Thymus (tissue), 11 donors: ENCODE results near the gene TAF6. TPM values are rescaled to one million over a fixed set of nuclear protein-coding genes. Genes with fewer than 3 reads are reported as not detected.
A peak's percentile ranks its signal among the peaks of the same experiment; 100 is the strongest.

ENCODE experiments used
- DNase-seq, 9 donors: peaks; one replicate each; pipeline ENCODE4 v3.0.0-alpha.2; 2013; ENCODE audit warnings: low spot score in 9 of 9, low read depth in 6 of 9, missing footprints in 1 of 9
- H3K27ac ChIP-seq, 2 donors: one replicate each; pipeline ENCODE4 v1.5.1; 2013; ENCODE audit warnings: control low read depth in 1 of 2, low read depth in 1 of 2, low read length in 1 of 2, mild to moderate bottlenecking in 1 of 2, moderate library complexity in 1 of 2
- H3K27me3 ChIP-seq, 2 donors: one replicate each; pipeline ENCODE4 v1.5.1; 2013; ENCODE audit warnings: low read length in 1 of 2; ENCODE audit not compliant: control insufficient read depth in 2 of 2, insufficient read depth in 1 of 2
- H3K36me3 ChIP-seq, 2 donors: one replicate each; pipeline ENCODE4 v1.5.1; 2013; ENCODE audit warnings: low read length in 1 of 2, mild to moderate bottlenecking in 1 of 2, moderate library complexity in 1 of 2; ENCODE audit not compliant: control insufficient read depth in 2 of 2, insufficient read depth in 2 of 2
- H3K4me1 ChIP-seq, 2 donors: one replicate each; pipeline ENCODE4 v1.5.1; 2013; ENCODE audit warnings: low read length in 2 of 2; ENCODE audit not compliant: control insufficient read depth in 2 of 2, insufficient read depth in 2 of 2
- H3K4me3 ChIP-seq, 2 donors: one replicate each; pipeline ENCODE4 v1.5.1; 2013; ENCODE audit warnings: low read length in 2 of 2, control low read depth in 1 of 2, mild to moderate bottlenecking in 1 of 2
- H3K9me3 ChIP-seq, 2 donors: one replicate each; pipeline ENCODE4 v1.5.1; 2013; ENCODE audit warnings: low read length in 1 of 2, mild to moderate bottlenecking in 1 of 2; ENCODE audit not compliant: control insufficient read depth in 2 of 2, insufficient read depth in 1 of 2
- WGBS: extraction: QIAGEN DNeasy Blood & Tissue Kit; methylation state at CpG from one replicate; pipeline ENCODE4 v1.1.7; 2013; 5-methylcytosine and 5-hydroxymethylcytosine counted together
- polyA plus RNA-seq: library from polyadenylated mRNA; stranded (reverse); fragments of 200-250 nt; gene quantifications from one replicate; pipeline ENCODE4 v1.2.3, GENCODE V29; 2013
- total RNA-seq: library from RNA; stranded (reverse); fragments of 120-200 nt; gene quantifications from one replicate; pipeline ENCODE4 v1.2.4, GENCODE V29; 2013
- donor health status: healthy.

The TAF6 gene
- total and polyA plus RNA-seq, 2 donors = 10.2 to 25.7 TPM

DNA sequence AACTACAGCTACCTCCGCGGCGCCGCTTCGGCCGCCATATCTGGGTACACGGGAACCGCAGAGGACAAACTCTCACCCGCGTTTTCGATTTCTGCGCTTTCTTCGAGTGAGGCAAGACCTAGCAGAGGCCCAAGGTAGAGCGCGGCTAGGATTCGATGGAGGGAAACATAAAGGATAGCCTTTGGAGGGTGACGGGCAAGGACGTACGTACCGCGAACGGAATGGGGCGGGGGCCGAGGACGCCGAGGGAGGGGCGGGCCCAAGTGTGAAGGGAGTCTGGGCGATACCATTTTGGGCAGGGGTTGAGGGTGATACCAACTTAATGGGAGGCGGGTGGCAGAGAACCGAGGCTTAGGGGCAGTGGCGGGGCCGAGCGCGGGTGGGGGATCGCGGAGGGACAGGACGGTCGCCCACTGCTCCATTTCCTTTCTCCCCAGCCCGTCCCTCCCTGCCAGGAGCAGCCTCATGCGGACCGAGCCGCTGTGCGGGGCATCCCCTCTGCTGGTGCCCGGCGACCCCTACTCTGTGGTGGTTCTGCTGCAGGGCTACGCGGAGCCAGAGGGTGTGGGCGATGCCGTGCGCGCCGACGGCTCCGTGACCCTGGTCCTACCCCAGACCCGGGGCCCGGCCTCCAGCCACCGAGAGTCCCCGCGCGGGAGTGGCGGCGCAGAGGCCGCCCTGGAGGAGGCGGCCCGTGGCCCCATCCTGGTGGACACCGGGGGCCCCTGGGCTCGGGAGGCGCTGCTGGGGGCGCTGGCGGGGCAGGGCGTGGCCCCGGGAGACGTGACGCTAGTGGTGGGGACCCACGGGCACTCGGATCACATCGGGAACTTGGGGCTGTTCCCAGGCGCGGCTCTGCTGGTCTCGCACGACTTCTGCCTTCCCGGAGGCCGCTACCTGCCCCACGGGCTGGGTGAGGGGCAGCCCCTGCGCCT is 8.0 kb upstream of the TAF6 start, which contains the start of gene MBLAC1:
MBLAC1 (plus strand) TSS at position 37 of the 935 bp plus-strand sequence; CDS start at position 466, 429 bp downstream.
- peaks cover 11 to 44% of the 10 kb centered on the region in 2 donors for H3K4me1 ChIP-seq
- DNase-seq = peak; percentile 90 to 98 (median 96)
- H3K4me3 ChIP-seq = peak within 1 kb of the TSS; percentile 71 to 92
- under 1% methylated on average over 85 of the region's 85 CpGs for WGBS
- no peaks in the 10 kb centered on the region for H3K27me3 ChIP-seq
- H3K27ac ChIP-seq = peak within 1 kb of the TSS; percentile 95 to 100
- no peaks in the 10 kb centered on the region for H3K9me3 ChIP-seq
- H3K36me3 ChIP-seq = peaks cover 9 to 10% of the 10 kb centered on the region in 2 donors

DNA sequence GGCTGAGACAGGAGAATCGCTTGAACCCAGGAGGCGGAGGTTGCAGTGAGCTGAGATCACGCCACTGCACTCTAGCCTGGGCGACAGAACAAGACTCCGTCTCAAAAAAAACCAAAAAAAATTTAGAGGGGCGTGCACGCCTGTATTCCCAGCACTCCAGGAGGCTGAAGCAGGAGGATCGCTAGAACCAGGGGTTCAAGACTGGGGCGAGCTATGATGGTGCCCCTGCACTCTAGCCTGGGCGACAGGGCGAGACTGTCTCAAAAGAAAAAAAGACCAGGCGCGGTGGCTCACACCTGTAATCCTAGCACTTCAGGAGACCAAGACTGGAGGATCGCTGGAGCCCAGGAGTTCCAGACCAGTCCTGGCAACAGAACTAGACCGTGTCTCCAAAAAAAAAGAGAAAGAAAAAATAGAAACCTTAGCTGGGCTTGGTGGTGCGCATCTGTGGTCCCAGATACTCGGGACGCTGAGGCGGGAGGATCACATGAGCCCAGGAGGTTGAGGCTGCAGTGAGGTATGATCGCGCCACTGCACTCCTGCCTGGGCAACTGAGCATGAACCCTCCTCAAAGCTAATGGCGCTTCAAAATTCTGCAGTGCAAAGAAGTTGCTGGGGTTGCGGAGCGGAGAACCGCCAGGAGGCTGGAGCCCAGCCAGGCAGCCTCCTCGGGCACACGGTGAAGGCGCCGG is 7.2 kb upstream of the TAF6 start:
- H3K4me3 ChIP-seq = peak overlapping the region; percentile 71 to 92

DNA sequence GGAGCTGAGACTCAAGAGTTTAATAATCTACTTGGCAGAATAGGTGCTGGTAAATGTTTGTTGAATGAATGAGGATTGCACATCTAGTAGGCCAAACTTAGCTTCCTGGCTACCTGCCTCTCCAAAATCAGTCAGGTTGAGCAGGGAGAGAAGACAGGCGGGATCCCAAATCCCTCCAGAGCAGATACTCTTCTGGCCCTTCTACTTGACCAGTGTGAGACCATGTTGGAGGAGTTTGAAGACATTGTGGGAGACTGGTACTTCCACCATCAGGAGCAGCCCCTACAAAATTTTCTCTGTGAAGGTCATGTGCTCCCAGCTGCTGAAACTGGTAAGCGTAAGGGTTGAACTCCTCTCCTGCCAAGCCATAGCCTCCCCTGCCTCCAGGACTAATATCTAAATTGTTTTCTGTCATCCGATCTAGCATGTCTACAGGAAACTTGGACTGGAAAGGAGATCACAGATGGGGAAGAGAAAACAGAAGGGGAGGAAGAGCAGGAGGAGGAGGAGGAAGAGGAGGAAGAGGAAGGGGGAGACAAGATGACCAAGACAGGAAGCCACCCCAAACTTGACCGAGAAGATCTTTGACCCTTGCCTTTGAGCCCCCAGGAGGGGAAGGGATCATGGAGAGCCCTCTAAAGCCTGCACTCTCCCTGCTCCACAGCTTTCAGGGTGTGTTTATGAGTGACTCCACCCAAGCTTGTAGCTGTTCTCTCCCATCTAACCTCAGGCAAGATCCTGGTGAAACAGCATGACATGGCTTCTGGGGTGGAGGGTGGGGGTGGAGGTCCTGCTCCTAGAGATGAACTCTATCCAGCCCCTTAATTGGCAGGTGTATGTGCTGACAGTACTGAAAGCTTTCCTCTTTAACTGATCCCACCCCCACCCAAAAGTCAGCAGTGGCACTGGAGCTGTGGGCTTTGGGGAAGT is 5.4 kb upstream of the TAF6 start:
- H3K36me3 ChIP-seq = peaks cover 9 to 13% of the 10 kb centered on the region in 2 donors
- peaks cover 15 to 45% of the 10 kb centered on the region in 2 donors for H3K4me1 ChIP-seq
- WGBS = 89% methylated on average over 4 of the region's 4 CpGs
- no peaks in the 10 kb centered on the region for H3K27me3 ChIP-seq
- H3K4me3 ChIP-seq = no peak overlapping the region
- DNase-seq = no peak
- H3K27ac ChIP-seq = peak overlapping the region in 1 of 2 donors; percentile 8
- H3K9me3 ChIP-seq = peaks cover 0 to 4% of the 10 kb centered on the region in 2 donors

More for the DNA sequence above, 7.2 kb upstream of the TAF6 start:
- peak in 1 of 9 donors; percentile 23 for DNase-seq
- H3K9me3 ChIP-seq = no peaks in the 10 kb centered on the region
- no peaks in the 10 kb centered on the region for H3K27me3 ChIP-seq
- peaks cover 9 to 13% of the 10 kb centered on the region in 2 donors for H3K36me3 ChIP-seq
- 17% methylated on average over 29 of the region's 29 CpGs for WGBS
- H3K4me1 ChIP-seq = peaks cover 11 to 39% of the 10 kb centered on the region in 2 donors
- peak overlapping the region; percentile 95 to 100 for H3K27ac ChIP-seq

DNA sequence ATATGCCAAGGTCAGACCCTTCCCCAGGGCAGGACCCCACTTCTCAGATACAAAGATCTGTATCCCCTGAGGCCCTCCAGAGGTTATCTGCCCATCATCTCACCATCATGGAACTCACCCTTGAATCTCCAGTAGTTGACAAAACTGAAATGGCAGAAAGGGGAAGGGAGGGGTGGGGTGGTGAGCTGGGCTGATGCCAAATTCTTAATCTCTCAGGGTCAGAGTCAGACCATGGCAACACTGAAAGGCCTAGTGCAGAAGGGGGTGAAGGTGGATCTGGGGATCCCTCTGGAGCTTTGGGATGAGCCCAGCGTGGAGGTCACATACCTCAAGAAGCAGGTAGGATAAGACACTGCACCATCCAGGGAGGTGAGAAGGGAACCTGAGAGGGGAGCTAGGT is 3.4 kb upstream of the TAF6 start:
- Histone ChIP-seq H3K4me3 (no peak overlapping the region), H3K36me3 (peaks cover 9 to 13% of the 10 kb centered on the region in 2 donors), H3K27me3 (no peaks in the 10 kb centered on the region), H3K9me3 (peaks cover 0 to 10% of the 10 kb centered on the region in 2 donors), H3K4me1 (peaks cover 11 to 40% of the 10 kb centered on the region in 2 donors), H3K27ac (no peak overlapping the region)
- no peak for DNase-seq
- 100% methylated on average over 1 of the region's 1 CpG for WGBS

DNA sequence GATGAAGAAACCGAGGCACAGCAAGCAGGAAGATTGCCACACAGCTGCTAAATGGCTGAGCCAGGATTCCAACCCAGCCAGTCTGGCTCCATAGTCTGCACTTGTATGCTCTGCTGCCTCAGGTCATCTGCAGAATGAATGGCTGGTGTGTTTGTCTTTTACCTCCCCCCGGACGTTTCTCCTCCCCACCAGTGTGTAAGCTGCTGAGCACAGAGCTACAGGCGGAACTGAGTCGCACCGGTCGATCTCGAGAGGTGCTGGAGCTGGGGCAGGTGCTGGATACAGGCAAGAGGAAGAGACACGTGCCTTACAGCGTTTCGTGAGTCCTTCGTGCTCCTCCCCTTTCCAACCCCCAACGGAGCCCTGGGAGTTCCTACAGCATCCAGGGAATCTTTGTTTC is 2.9 kb upstream of the TAF6 start:
- DNase-seq = no peak

DNA sequence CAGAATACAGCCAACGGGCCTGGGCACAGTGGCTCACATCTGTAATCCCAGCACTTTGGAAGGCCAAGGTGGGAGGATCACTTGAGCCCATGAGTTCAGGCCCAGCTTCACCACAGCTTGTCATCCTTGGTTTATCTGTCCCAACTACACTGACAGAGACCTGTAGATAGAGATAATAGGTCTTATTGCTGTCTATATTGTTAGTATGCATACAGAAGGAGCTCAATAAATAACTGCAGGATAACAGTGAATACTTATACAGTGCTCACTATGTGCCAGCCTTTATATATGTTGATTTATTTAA is 1.5 kb upstream of the TAF6 start:
- Histone ChIP-seq H3K36me3 (peaks cover 9 to 16% of the 10 kb centered on the region in 2 donors), H3K27ac (peak overlapping the region in 1 of 2 donors; percentile 95), H3K4me3 (peak overlapping the region; percentile 75 to 91), H3K9me3 (peaks cover 0 to 10% of the 10 kb centered on the region in 2 donors), H3K27me3 (no peaks in the 10 kb centered on the region), H3K4me1 (peaks cover 11 to 33% of the 10 kb centered on the region in 2 donors)
- WGBS = 85% methylated on average over 1 of the region's 1 CpG
- no peak for DNase-seq

More for the DNA sequence above, 2.9 kb upstream of the TAF6 start:
- Histone ChIP-seq H3K4me3 (no peak overlapping the region), H3K27me3 (no peaks in the 10 kb centered on the region), H3K9me3 (peaks cover 0 to 10% of the 10 kb centered on the region in 2 donors), H3K4me1 (peaks cover 11 to 40% of the 10 kb centered on the region in 2 donors), H3K27ac (no peak overlapping the region), H3K36me3 (peaks cover 9 to 13% of the 10 kb centered on the region in 2 donors)
- WGBS = 96% methylated on average over 13 of the region's 13 CpGs

DNA sequence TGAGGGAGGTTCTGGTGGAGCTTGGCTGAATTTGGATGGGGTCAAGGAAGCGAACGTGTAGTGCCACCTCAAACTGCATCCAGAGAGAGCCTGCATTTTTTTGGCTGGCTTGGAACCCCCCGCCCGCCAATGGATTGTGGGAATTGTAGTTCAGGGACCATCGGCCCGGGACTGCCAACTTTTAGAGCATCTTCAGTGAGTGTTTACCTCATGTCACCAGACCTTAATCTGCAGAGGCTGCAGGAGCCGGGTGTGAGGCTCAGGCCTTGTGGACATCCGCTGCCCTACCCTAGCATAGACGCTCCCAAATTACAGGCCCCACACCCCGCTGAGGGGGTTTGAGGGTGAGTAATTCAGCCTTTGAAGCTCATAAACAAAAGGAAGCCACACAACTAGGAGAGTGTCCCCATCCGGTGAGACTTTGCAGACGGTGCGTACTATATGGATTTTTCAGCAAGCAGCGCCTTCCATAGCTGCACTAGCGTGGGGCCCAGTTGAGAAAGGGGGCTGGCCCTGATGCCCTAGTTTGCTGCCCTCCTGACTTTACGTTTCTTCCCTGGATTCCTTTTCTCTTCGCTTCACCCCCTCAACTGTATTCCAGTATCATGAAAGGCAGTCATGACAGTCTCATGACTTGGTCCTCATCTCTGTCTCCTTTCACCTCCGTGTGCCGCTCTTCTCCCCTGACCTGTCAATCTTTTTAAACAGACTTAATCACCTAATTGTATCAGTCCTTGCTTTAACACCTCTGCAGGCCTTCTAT is 993 bp upstream of the TAF6 start:
- peaks cover 0 to 10% of the 10 kb centered on the region in 2 donors for H3K9me3 ChIP-seq
- H3K36me3 ChIP-seq = peaks cover 9 to 15% of the 10 kb centered on the region in 2 donors
- peak overlapping the region; percentile 75 to 91 for H3K4me3 ChIP-seq
- peaks cover 8 to 27% of the 10 kb centered on the region in 2 donors for H3K4me1 ChIP-seq
- 31% methylated on average over 19 of the region's 19 CpGs for WGBS
- H3K27me3 ChIP-seq = no peaks in the 10 kb centered on the region
- DNase-seq = peak in 8 of 9 donors; percentile 38 to 85 (median 64)
- H3K27ac ChIP-seq = peak overlapping the region; percentile 89 to 95
